ENCODE results near the gene MYO16.

MYO16 gene

DNA sequence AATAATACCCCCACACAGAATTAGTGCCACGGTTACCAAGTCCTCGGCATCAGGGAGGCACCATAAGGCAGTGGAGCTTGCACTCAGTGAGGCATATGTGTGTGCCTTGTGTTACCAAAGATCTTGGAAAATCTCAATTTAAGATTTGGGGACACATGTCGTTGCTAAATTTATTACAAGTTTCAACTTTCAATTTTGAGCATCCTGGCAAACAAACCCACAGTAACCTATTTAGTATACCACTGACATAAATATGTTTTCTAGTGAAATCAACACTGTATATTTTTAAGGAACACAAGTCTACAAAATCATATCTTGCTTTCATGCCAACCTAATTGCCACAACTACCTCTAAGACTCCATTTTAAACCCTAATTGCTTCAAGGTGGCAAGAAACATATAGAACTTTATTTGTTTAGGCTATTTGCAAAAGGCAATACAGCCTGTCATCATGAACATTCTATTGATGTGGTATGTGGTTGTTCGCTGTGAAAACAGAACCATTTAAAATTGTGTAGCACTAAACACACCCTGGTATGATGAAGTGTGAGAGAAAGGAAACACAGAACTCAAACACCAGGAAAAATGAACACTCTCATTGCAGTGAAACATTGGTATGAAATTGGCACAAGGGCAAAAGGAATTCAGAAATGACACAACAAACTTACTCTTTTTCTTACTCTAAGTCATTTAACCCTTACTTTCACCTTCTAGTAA, 625.9 kb downstream of the MYO16 start:
- FAIRE-seq: no peak

GRCh38 chr13:109256866-109257760, 627.7 kb downstream of the MYO16 start:
- FAIRE-seq: no peak
